Measurements from ENCODE around the gene PARP12. TPM values are rescaled to one million over a fixed set of nuclear protein-coding genes. Genes with fewer than 3 reads are reported as not detected.

PARP12 gene
- total and polyA plus RNA-seq, 10 of the 15 experiments (the other 5 are each of a cell fraction or from before 2014, with no cell fraction given): 0.98 to 51.8 (median 18.0) TPM

- ChIA-PET SMC1A (ENCODE audit: uncharacterized antibody, unreplicated experiment) (interaction anchor here (0.6 kb wide), 1 partner anchor 27 kb away, joined by 4 read pairs; no protein-coding TSS in a partner anchor), RAD21 (ENCODE audit: unreplicated experiment) (interaction anchor here (2.0 kb wide), 1 partner anchor 57 kb away, joined by 6 read pairs; no protein-coding TSS in a partner anchor), POLR2A (interaction anchor here (0.6 kb wide), 1 partner anchor 102 kb away, joined by 4 read pairs; no protein-coding TSS in a partner anchor), CTCF (interaction anchor here (1.1 kb wide), 1 partner anchor 559 kb away, joined by 4 read pairs; no protein-coding TSS in a partner anchor)
- Histone ChIP-seq H3K4me2 (ENCODE audit: control insufficient read depth, insufficient read depth) (peak overlapping the region; percentile 93), H3K9me3 (replicated peaks; ENCODE audit: control insufficient read depth, insufficient read depth, low read length) (no peaks in the 10 kb centered on the region; the same call in 2 of the 3 replicates), H3K9ac (ENCODE audit: control insufficient read depth, insufficient read depth, low read length) (no peak overlapping the region), H2AFZ (ENCODE audit: control insufficient read depth, low read depth, low read length) (no peak overlapping the region), H3K4me3 (peak overlapping the region; percentile 74; the same call in 1 of the 2 replicates), H4K20me1 (ENCODE audit: control insufficient read depth, insufficient read depth) (peaks cover 4% of the 10 kb centered on the region; the same call in 1 of the 2 replicates), H3K27me3 (replicated peaks in 1 of 2; ENCODE audit: control insufficient read depth in 2 of 2, insufficient read depth in 2 of 2, low read length in 1 of 2) (no peaks in the 10 kb centered on the region), H3K36me3 (ENCODE audit: control insufficient read depth in 2 of 2, insufficient read depth in 2 of 2, low read length in 1 of 2) (no peaks in the 10 kb centered on the region; a peak in 1 of 4 replicates), H3K4me1 (ENCODE audit: control insufficient read depth, insufficient read depth, low read length) (peaks cover 11% of the 10 kb centered on the region), H3K27ac (ENCODE audit: control insufficient read depth, insufficient read depth) (no peak overlapping the region), H3K79me2 (ENCODE audit: control insufficient read depth, insufficient read depth, low read length) (peaks cover 11% of the 10 kb centered on the region)
- FAIRE-seq (peak; percentile 78), DNase-seq (ENCODE audit: low read depth, low spot score) (no peak), ATAC-seq (peak; percentile 3; the same call in 1 of the 3 replicates)
- TF ChIP-seq RUNX3 (IDR thresholded peaks at IDR 0.05; ENCODE audit: low read length): peak; percentile 63
- 0 out of 2 replicates have a peak, but pooled peaks have one; percentile 14 for TF ChIP-seq YY1 (IDR thresholded peaks at IDR 0.05; ENCODE audit: low read depth, low read length)
- TF ChIP-seq TCF7 (IDR thresholded peaks at IDR 0.05; ENCODE audit: borderline replicate concordance): no peak
- in situ Hi-C loops (cut with MboI) (no loop called here), intact Hi-C loops (cut with micrococcal nuclease; ENCODE audit: unreplicated experiment) (no loop called here)
- 56% methylated on average over 3 of the region's 3 CpGs for WGBS (ENCODE audit: insufficient coverage, insufficient replicate concordance, low lambda C conversion rate, missing lambda C conversion rate)
- BruUV-seq (replicated peaks): no TSS peak
Observed at GRCh38 chr7:140060243-140060630, 2.5 kb downstream of the PARP12 start.

GRCh38 chr7:140059273-140060242 is 3.2 kb downstream of the PARP12 start:
- ChIA-PET POLR2A (interaction anchor here (0.6 kb wide), 2 partner anchors 103 to 167 kb away, joined by 4 read pairs; no protein-coding TSS in a partner anchor), CTCF (no interaction called here), RAD21 (ENCODE audit: unreplicated experiment) (interaction anchor here (2.0 kb wide), 1 partner anchor 57 kb away, joined by 6 read pairs; no protein-coding TSS in a partner anchor), SMC1A (ENCODE audit: uncharacterized antibody, unreplicated experiment) (interaction anchor here (0.6 kb wide), 1 partner anchor 27 kb away, joined by 4 read pairs; no protein-coding TSS in a partner anchor)
- FAIRE-seq (peak; percentile 54), ATAC-seq (no peak), DNase-seq (ENCODE audit: low read depth, low spot score) (no peak)
- Histone ChIP-seq H3K36me3 (ENCODE audit: control insufficient read depth in 2 of 2, insufficient read depth in 2 of 2, low read length in 1 of 2) (no peaks in the 10 kb centered on the region; a peak in 1 of 4 replicates), H3K79me2 (ENCODE audit: control insufficient read depth, insufficient read depth, low read length) (peaks cover 11% of the 10 kb centered on the region), H3K27me3 (replicated peaks in 1 of 2; ENCODE audit: control insufficient read depth in 2 of 2, insufficient read depth in 2 of 2, low read length in 1 of 2) (no peaks in the 10 kb centered on the region), H3K27ac (ENCODE audit: control insufficient read depth, insufficient read depth) (no peak overlapping the region), H4K20me1 (ENCODE audit: control insufficient read depth, insufficient read depth) (peaks cover 4% of the 10 kb centered on the region; the same call in 1 of the 2 replicates), H3K4me1 (ENCODE audit: control insufficient read depth, insufficient read depth, low read length) (peaks cover 15% of the 10 kb centered on the region), H3K4me2 (ENCODE audit: control insufficient read depth, insufficient read depth) (peak overlapping the region; percentile 93; the same call in 1 of the 2 replicates), H2AFZ (ENCODE audit: control insufficient read depth, low read depth, low read length) (no peak overlapping the region), H3K4me3 (peak overlapping the region; percentile 74; the same call in 1 of the 2 replicates), H3K9me3 (replicated peaks; ENCODE audit: control insufficient read depth, insufficient read depth, low read length) (no peaks in the 10 kb centered on the region), H3K9ac (ENCODE audit: control insufficient read depth, insufficient read depth, low read length) (no peak overlapping the region)
- in situ Hi-C loops (cut with MboI) (loop anchor here (10.0 kb wide), 1 partner anchor 945 kb away; no protein-coding TSS in a partner anchor), intact Hi-C loops (cut with micrococcal nuclease; ENCODE audit: unreplicated experiment) (no loop called here)
- 99% methylated on average over 11 of the region's 12 CpGs for WGBS (ENCODE audit: insufficient coverage, insufficient replicate concordance, low lambda C conversion rate, missing lambda C conversion rate)
- no TSS peak for BruUV-seq (replicated peaks)
- TF ChIP-seq SMC3 (IDR thresholded peaks at IDR 0.05; ENCODE audit: borderline replicate concordance, low read length) (no peak), TAF1 (IDR thresholded peaks at IDR 0.05; ENCODE audit: borderline replicate concordance, low read depth, low read length) (no peak), MYB (IDR thresholded peaks at IDR 0.05; ENCODE audit: borderline replicate concordance, low read depth, low read length) (no peak), PAX5 (IDR thresholded peaks at IDR 0.05; ENCODE audit: borderline replicate concordance, low read depth, low read length) (no peak), KLF5 (IDR thresholded peaks at IDR 0.05; ENCODE audit: partially characterized antibody) (no peak), NFYB (IDR thresholded peaks at IDR 0.05; ENCODE audit: insufficient read depth, low read depth, low read length) (no peak), ETV6 (conservative IDR thresholded peaks at IDR 0.05 in 1 of 2, IDR thresholded peaks at IDR 0.05 in 1 of 2; ENCODE audit: borderline replicate concordance in 1 of 2, low read depth in 1 of 2) (no peak), MXI1 (IDR thresholded peaks at IDR 0.05; ENCODE audit: low read depth, low read length) (no peak), WRNIP1 (IDR thresholded peaks at IDR 0.05; ENCODE audit: borderline replicate concordance, low read depth, low read length) (no peak), RELA (IDR thresholded peaks at IDR 0.05; ENCODE audit: borderline replicate concordance, partially characterized antibody) (no peak), BRCA1 (IDR thresholded peaks at IDR 0.05; ENCODE audit: low read depth, low read length) (no peak), RAD51 (IDR thresholded peaks at IDR 0.05) (no peak)
